Eye (tissue), 1 donor: ENCODE data around the gene MATN1.
A peak's percentile ranks its signal among the peaks of the same experiment; 100 is the strongest.
"Not testable (repeated sequence)": the region's sequence is repeated elsewhere in the genome, so short reads cannot be mapped to it uniquely, and the experiment has no call there.

Experiments
- DNase-seq: peaks from one replicate; pipeline ENCODE4 v3.0.0-alpha.2; 2015

The MATN1 gene

GRCh38 chr1:30723331-30723755 lies at the start of gene MATN1:
MATN1 (minus strand) TSS chr1:30723585; CDS start chr1:30723551, 34 bp downstream.
- no peak for DNase-seq

GRCh38 chr1:30771005-30771404 lies 47.6 kb upstream of the MATN1 start:
- DNase-seq = no peak

GRCh38 chr1:30770150-30770549 lies 46.8 kb upstream of the MATN1 start:
- no peak for DNase-seq

GRCh38 chr1:30768830-30769718 lies 45.7 kb upstream of the MATN1 start:
- DNase-seq = no peak

GRCh38 chr1:30768159-30768829 lies 44.9 kb upstream of the MATN1 start:
- no peak for DNase-seq

- not testable (repeated sequence) for DNase-seq
These were observed 43.6 kb upstream of the MATN1 start for GRCh38 chr1:30766948-30767347.

- DNase-seq = no peak
These were observed 42.4 kb upstream of the MATN1 start for GRCh38 chr1:30765556-30766434.

GRCh38 chr1:30764939-30765555 lies 41.7 kb upstream of the MATN1 start:
- DNase-seq = no peak

- no peak for DNase-seq
These were observed 41.0 kb upstream of the MATN1 start for GRCh38 chr1:30764396-30764795.

- DNase-seq = no peak
These were observed 40.4 kb upstream of the MATN1 start for GRCh38 chr1:30763651-30764248.

- no peak for DNase-seq
These were observed 39.7 kb upstream of the MATN1 start for GRCh38 chr1:30762930-30763650.

- no peak for DNase-seq
These were observed 39.0 kb upstream of the MATN1 start for GRCh38 chr1:30762152-30762929.

GRCh38 chr1:30761381-30762151 lies 38.2 kb upstream of the MATN1 start:
- peak; percentile 65 for DNase-seq

GRCh38 chr1:30760596-30761324 lies 37.4 kb upstream of the MATN1 start:
- no peak for DNase-seq

GRCh38 chr1:30759718-30760281 lies 36.4 kb upstream of the MATN1 start:
- no peak for DNase-seq

- DNase-seq = no peak
These were observed 35.5 kb upstream of the MATN1 start for GRCh38 chr1:30758785-30759380.

GRCh38 chr1:30758121-30758688 lies 34.8 kb upstream of the MATN1 start:
- no peak for DNase-seq
